GM23338 (cell line): ENCODE measurements around the gene ESYT1. TPM values are rescaled to one million over a fixed set of nuclear protein-coding genes. Genes with fewer than 3 reads are reported as not detected.

Experiments used
- ATAC-seq: fragments of 200-7000 bp; cut with Tn5 transposase; 3 replicates; pipeline ENCODE4 v1.9.1; 2020
- DNase-seq: peaks from one replicate; pipeline ENCODE4 v3.0.0-alpha.2; 2015; ENCODE audit warnings: low spot score
- H2AFZ ChIP-seq: fragments of 200-600 bp; sonication (generic); 2 replicates; pipeline ENCODE4 v1.8.0; 2016; ENCODE audit warnings: antibody characterized with exemption, mild to moderate bottlenecking, moderate library complexity
- H3F3A ChIP-seq: fragments of 200-600 bp; sonication (generic); replicated peaks from 2 replicates; pipeline ENCODE4 v1.8.0; 2017; ENCODE audit warnings: antibody characterized with exemption, mixed run types, low read depth
- H3K27ac ChIP-seq: fragments of 200-600 bp; sonication (generic); 2 replicates; pipeline ENCODE4 v1.6.1; 2016; ENCODE audit warnings: low read depth
- H3K27me3 ChIP-seq: fragments of 200-600 bp; sonication (generic); 2 replicates; pipeline ENCODE4 v1.8.0; 2016; ENCODE audit warnings: mild to moderate bottlenecking, mixed run types, moderate library complexity; ENCODE audit not compliant: insufficient read depth
- H3K36me3 ChIP-seq: fragments of 200-600 bp; sonication (generic); 2 replicates; pipeline ENCODE4 v1.8.0; 2016; ENCODE audit warnings: mild to moderate bottlenecking; ENCODE audit not compliant: insufficient read depth
- H3K4me1 ChIP-seq: fragments of 200-600 bp; sonication (generic); 2 replicates; pipeline ENCODE4 v1.8.0; 2016; ENCODE audit warnings: mild to moderate bottlenecking, moderate library complexity; ENCODE audit not compliant: insufficient read depth
- H3K4me2 ChIP-seq: fragments of 200-600 bp; sonication (generic); 2 replicates; pipeline ENCODE4 v1.7.1; 2017; ENCODE audit warnings: mixed run types
- H3K4me3 ChIP-seq: fragments of 200-600 bp; sonication (generic); 2 replicates; pipeline ENCODE4 v1.6.1; 2016; ENCODE audit warnings: mixed run types
- H3K79me2 ChIP-seq: fragments of 200-600 bp; sonication (generic); replicated peaks from 2 replicates; pipeline ENCODE4 v1.8.0; 2017; ENCODE audit warnings: mild to moderate bottlenecking; ENCODE audit not compliant: insufficient read depth
- H3K9me2 ChIP-seq: fragments of 200-600 bp; sonication (generic); 2 replicates; pipeline ENCODE4 v1.8.0; 2017; ENCODE audit not compliant: insufficient read depth
- H4K20me1 ChIP-seq: fragments of 200-600 bp; sonication (generic); replicated peaks from 2 replicates; pipeline ENCODE4 v1.8.0; 2017; ENCODE audit warnings: mild to moderate bottlenecking; ENCODE audit not compliant: insufficient read depth
- H3K27ac Mint-ChIP-seq: 2 replicates; pipeline ENCODE4 v1.8.0; 2020; ENCODE audit warnings: inconsistent platforms, mild to moderate bottlenecking, moderate library complexity, mixed read lengths
- H3K27me3 Mint-ChIP-seq: 3 replicates; pipeline ENCODE4 v1.8.0; 2022; ENCODE audit warnings: low read depth, mild to moderate bottlenecking, moderate library complexity, mixed read lengths, inconsistent platforms; ENCODE audit not compliant: insufficient read depth, poor library complexity
- H3K36me3 Mint-ChIP-seq: 3 replicates; pipeline ENCODE4 v1.8.0; 2021; ENCODE audit warnings: low read depth, mild to moderate bottlenecking, inconsistent platforms, moderate library complexity, mixed read lengths
- H3K4me1 Mint-ChIP-seq: 3 replicates; pipeline ENCODE4 v1.8.0; 2020; ENCODE audit warnings: mild to moderate bottlenecking, inconsistent platforms, mixed read lengths
- H3K4me3 Mint-ChIP-seq: 3 replicates; pipeline ENCODE4 v1.8.0; 2021; ENCODE audit warnings: moderate library complexity, mild to moderate bottlenecking, inconsistent platforms, mixed read lengths
- H3K9me3 Mint-ChIP-seq: 3 replicates; pipeline ENCODE4 v1.8.0; 2020; ENCODE audit warnings: moderate library complexity, mild to moderate bottlenecking, inconsistent platforms, mixed read lengths
- CREB1 ChIP-seq: fragments of 250-450 bp; sonication (Bioruptor Pico); IDR thresholded peaks from 2 replicates; pipeline ENCODE4 v1.5.0; 2020; ENCODE audit warnings: low read depth, mild to moderate bottlenecking, moderate library complexity
- CTCF ChIP-seq, 2 experiments: fragments of 200-600 bp in 1 of 2; sonication (generic) in 1 of 2; conservative IDR thresholded peaks; 2 replicates each; pipeline versions ENCODE4 v1.5.1 to v1.6.1; 2016 to 2017; ENCODE audit warnings: antibody characterized with exemption in 2 of 2, low read depth in 2 of 2, mild to moderate bottlenecking in 2 of 2, moderate library complexity in 1 of 2
- EZH2 ChIP-seq: fragments of 200-600 bp; sonication (generic); IDR thresholded peaks from one replicate; pipeline ENCODE4 v1.8.0; 2017; ENCODE audit warnings: antibody characterized with exemption, mild to moderate bottlenecking, low read depth; ENCODE audit not compliant: unreplicated experiment
- EZH2phosphoT487 ChIP-seq: fragments of 200-600 bp; sonication (generic); IDR thresholded peaks from one replicate; pipeline ENCODE4 v1.8.1; 2018; ENCODE audit warnings: antibody characterized with exemption; ENCODE audit not compliant: unreplicated experiment
- JUNB ChIP-seq: IDR thresholded peaks from one replicate; pipeline ENCODE4 v1.6.1; 2016; ENCODE audit warnings: antibody characterized with exemption; ENCODE audit not compliant: unreplicated experiment
- NANOG ChIP-seq: IDR thresholded peaks from 2 replicates; pipeline ENCODE4 v1.6.1; 2016; ENCODE audit warnings: antibody characterized with exemption, borderline replicate concordance
- POLR2AphosphoS5 ChIP-seq: IDR thresholded peaks from 2 replicates; pipeline ENCODE4 v1.6.1; 2016; ENCODE audit warnings: antibody characterized with exemption, low read depth
- STAT1 ChIP-seq: IDR thresholded peaks from one replicate; pipeline ENCODE4 v1.6.1; 2016; ENCODE audit warnings: antibody characterized with exemption; ENCODE audit not compliant: unreplicated experiment
- ZNF114 ChIP-seq: fragments of 250-450 bp; sonication (Bioruptor Pico); IDR thresholded peaks from 2 replicates; pipeline ENCODE4 v1.5.0; 2020; ENCODE audit warnings: mild to moderate bottlenecking, moderate library complexity
- ZNF331 ChIP-seq: fragments of 250-450 bp; sonication (Bioruptor Pico); IDR thresholded peaks from 2 replicates; pipeline ENCODE4 v1.5.0; 2020; ENCODE audit warnings: low read depth, mild to moderate bottlenecking, moderate library complexity
- ZNF462 ChIP-seq: fragments of 250-450 bp; sonication (Bioruptor Pico); IDR thresholded peaks from 2 replicates; pipeline ENCODE4 v1.5.0; 2020; ENCODE audit warnings: mild to moderate bottlenecking, moderate library complexity
- polyA plus RNA-seq: library from polyadenylated mRNA; unstranded; fragments of >200 nt; fragmentation: Nextera tagmentation; extraction: Ambion mirVana; gene quantifications from 2 replicates; pipeline ENCODE4 v1.2.1, GENCODE V29; 2016
- total RNA-seq: library from RNA; depleted of rRNA; stranded (reverse); fragments of >200 nt; shearing (Covaris generic); gene quantifications from 2 replicates; pipeline ENCODE4 v1.2.3, GENCODE V29; 2014
- TF ChIP-seq, protein P1 (sequence below): IDR thresholded peaks from 2 replicates; pipeline ENCODE4 v1.6.1; 2016; ENCODE audit warnings: antibody characterized with exemption

Gene ESYT1
- total and polyA plus RNA-seq, 2 experiments from 2014 or later, result 23.3 to 142 TPM

GRCh38 chr12:56172839-56173238, 44.8 kb downstream of the ESYT1 start:
- Histone ChIP-seq H3K9me2 (no peaks in the 10 kb centered on the region), H3K36me3 (peaks cover 67% of the 10 kb centered on the region), H3K4me3 (no peak overlapping the region), H3K79me2 (no peaks in the 10 kb centered on the region), H3K27me3 (no peaks in the 10 kb centered on the region), H3F3A (peaks cover 8% of the 10 kb centered on the region; the same call in 1 of the 2 replicates), H3K4me1 (no peaks in the 10 kb centered on the region), H4K20me1 (peaks cover 2% of the 10 kb centered on the region), H3K4me2 (no peak overlapping the region), H3K27ac (no peak overlapping the region), H2AFZ (no peak overlapping the region)
- Mint-ChIP-seq H3K9me3 (no peaks in the 10 kb centered on the region), H3K36me3 (peaks cover 91% of the 10 kb centered on the region), H3K4me3 (no peak overlapping the region), H3K27ac (no peak overlapping the region), H3K4me1 (no peaks in the 10 kb centered on the region), H3K27me3 (peaks cover 7% of the 10 kb centered on the region)
- TF ChIP-seq EZH2phosphoT487, result no peak
- no peak for TF ChIP-seq CTCF (conservative IDR thresholded peaks at IDR 0.05; ENCODE audit: low read depth in 2 of 2)
- TF ChIP-seq ZNF114, result no peak
- no peak for TF ChIP-seq STAT1
- TF ChIP-seq CREB1, result no peak
- TF ChIP-seq NANOG, result no peak
- TF ChIP-seq JUNB, result no peak
- TF ChIP-seq, protein P1, sequence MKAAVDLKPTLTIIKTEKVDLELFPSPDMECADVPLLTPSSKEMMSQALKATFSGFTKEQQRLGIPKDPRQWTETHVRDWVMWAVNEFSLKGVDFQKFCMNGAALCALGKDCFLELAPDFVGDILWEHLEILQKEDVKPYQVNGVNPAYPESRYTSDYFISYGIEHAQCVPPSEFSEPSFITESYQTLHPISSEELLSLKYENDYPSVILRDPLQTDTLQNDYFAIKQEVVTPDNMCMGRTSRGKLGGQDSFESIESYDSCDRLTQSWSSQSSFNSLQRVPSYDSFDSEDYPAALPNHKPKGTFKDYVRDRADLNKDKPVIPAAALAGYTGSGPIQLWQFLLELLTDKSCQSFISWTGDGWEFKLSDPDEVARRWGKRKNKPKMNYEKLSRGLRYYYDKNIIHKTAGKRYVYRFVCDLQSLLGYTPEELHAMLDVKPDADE, result no peak
- TF ChIP-seq POLR2AphosphoS5, result no peak
- no peak for TF ChIP-seq ZNF331
- no peak for DNase-seq
- ATAC-seq, result no peak

DNA sequence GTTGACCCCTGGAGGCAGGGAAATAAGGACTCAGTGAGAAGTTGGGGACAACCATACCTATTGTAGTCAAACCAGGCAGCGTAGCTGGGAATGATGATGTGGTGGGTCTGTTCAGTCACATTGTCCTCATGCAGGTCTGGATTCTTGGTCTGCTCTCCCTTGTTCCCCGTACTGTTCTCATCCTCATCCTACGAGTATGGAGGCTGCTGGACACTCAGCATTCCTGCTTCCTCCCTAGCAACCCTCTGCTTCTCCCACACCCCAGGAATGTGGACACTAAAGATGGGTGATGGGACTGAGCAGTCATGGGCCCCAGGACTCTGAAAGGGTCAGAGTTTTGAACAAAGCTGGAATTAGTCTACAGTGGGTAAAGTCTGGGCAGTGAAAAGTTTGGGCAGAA, 50.3 kb downstream of the ESYT1 start:
- no peak overlapping the region for H3K4me3 ChIP-seq
- peaks cover 82% of the 10 kb centered on the region for H3K36me3 ChIP-seq
- H4K20me1 ChIP-seq, result peaks cover 2% of the 10 kb centered on the region
- no peak overlapping the region for H3K4me3 Mint-ChIP-seq
- H3K36me3 Mint-ChIP-seq, result peaks cover 93% of the 10 kb centered on the region
- no peaks in the 10 kb centered on the region for H3K9me3 Mint-ChIP-seq
- H3K4me1 Mint-ChIP-seq, result no peaks in the 10 kb centered on the region
- H3F3A ChIP-seq, result peaks cover 3% of the 10 kb centered on the region; the same call in 1 of the 2 replicates
- no peak for DNase-seq
- H3K27ac Mint-ChIP-seq, result no peak overlapping the region
- no peak overlapping the region for H3K27ac ChIP-seq
- H3K4me1 ChIP-seq, result no peaks in the 10 kb centered on the region
- no peak for ATAC-seq
- 0 out of 2 replicates have a peak, but pooled peaks cover 4% of the 10 kb centered on the region for H3K79me2 ChIP-seq
- H3K4me2 ChIP-seq, result no peak overlapping the region
- no peaks in the 10 kb centered on the region for H3K9me2 ChIP-seq
- H3K27me3 ChIP-seq, result no peaks in the 10 kb centered on the region
- no peak overlapping the region for H2AFZ ChIP-seq
- H3K27me3 Mint-ChIP-seq, result no peaks in the 10 kb centered on the region
- TF ChIP-seq EZH2phosphoT487 (no peak), JUNB (no peak), STAT1 (no peak), POLR2AphosphoS5 (no peak), ZNF462 (CRISPR knock-in tag) (no peak), EZH2 (no peak), CTCF (conservative IDR thresholded peaks at IDR 0.05; ENCODE audit: low read depth in 2 of 2) (no peak)
